ENCODE measurements around the gene PTPN1.

Gene PTPN1

DNA sequence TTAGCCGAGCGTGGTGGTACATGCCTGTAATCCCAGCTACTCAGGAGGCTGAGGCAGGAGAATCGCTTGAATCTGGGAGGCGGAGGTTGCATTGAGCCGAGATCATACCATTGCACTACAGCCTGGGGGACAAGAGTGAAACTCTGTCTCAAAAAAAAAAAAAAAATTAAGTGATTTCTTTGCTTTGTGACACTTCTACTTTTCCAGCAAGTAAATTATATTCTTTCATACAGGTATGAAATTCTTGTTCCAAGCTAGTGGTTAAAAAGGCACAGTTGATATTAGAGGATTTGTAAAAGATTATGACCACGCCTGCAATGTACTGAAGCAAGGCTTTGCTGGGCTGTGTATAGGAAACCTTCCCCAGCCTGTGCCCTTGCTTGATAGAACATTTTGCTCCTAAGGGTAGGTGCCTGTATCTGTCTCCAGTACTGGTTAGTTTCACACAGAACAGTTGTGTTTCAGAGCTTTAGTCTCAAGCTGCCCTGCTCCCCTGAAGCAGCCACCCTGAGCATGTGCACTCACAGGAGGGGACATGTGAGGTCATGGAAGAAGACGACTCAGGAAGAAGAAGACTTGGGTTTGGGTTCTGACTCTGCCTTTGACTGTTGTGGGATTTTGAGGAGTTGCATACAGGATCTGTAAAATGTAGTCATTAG lies 10.2 kb downstream of the PTPN1 start:
- no peak overlapping the region for H3K4me3 ChIP-seq
- peak overlapping the region in 5 of 11 experiments; percentile 16 to 52 (median 34); a peak in 4 of 22 replicates for H3K9ac ChIP-seq
- peak overlapping the region; percentile 57 to 97 (median 83) for H3K4me2 ChIP-seq
- peaks cover 3 to 30% (median 16%) of the 10 kb centered on the region in 11 experiments; a peak in 9 of 22 replicates for H3K36me3 ChIP-seq
- H3K4me1 ChIP-seq: peaks cover 71 to 100% (median 87%) of the 10 kb centered on the region in 10 experiments
- no peaks in the 10 kb centered on the region for H3K27me3 ChIP-seq
- H3K27ac ChIP-seq: peak overlapping the region; percentile 8 to 92 (median 63); a peak in 15 of 22 replicates
- H4K20me1 ChIP-seq: peaks cover 0 to 99% (median 87%) of the 10 kb centered on the region in 11 experiments; a peak in 17 of 22 replicates
- no peak for TF ChIP-seq Cebpa-rat (IDR thresholded peaks at IDR 0.05)
- no peaks in the 10 kb centered on the region for H3K9me3 ChIP-seq (replicated peaks in 1 of 11)

DNA sequence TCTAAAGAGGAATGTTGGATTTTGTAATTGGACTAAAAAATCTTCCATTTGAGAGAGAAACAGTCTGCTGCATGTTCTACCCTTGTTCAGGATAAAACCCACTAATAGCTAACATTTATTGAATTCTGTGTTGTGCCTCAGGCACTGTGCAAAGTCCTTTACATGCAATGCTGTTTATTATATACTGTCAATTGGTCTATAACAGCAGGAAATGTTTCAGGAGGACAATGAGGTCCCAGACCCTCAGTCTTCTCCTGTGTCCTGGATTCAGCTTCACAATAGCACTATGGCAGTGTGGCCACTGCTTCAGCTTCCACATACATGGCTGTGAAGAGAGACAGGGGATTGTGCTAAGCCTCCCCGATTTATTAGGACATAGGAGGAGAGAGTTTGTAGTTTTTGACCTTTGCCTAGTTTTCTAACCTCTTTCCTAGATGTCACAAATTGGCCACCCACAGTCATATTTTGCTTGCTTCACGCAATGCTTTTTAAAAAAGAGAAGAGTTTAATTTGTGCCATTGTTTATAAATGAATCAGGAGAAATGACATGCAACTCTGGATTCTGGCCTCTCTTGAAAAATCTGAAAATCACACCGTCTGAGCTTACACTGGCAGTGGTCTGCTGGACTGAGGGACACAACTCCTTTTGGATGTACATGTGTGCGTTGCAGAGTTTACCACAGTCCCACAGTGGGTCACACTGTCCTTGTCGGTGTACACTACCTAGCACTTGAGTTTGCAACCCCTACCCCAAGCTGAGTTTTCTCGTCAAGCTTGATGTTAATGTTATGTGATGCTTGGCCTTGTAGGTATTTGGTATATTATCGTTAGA lies 11.3 kb downstream of the PTPN1 start:
- no peaks in the 10 kb centered on the region for H3K27me3 ChIP-seq
- H3K9me3 ChIP-seq (replicated peaks in 1 of 11): no peaks in the 10 kb centered on the region
- no peak overlapping the region for H3K9ac ChIP-seq
- no peak for TF ChIP-seq Cebpa-rat (IDR thresholded peaks at IDR 0.05)
- no peak overlapping the region for H3K4me3 ChIP-seq
- H3K4me1 ChIP-seq: peaks cover 71 to 100% (median 87%) of the 10 kb centered on the region in 10 experiments
- peaks cover 3 to 34% (median 13%) of the 10 kb centered on the region in 11 experiments; a peak in 9 of 22 replicates for H3K36me3 ChIP-seq
- H4K20me1 ChIP-seq: peaks cover 9 to 99% (median 87%) of the 10 kb centered on the region in 11 experiments
- H3K4me2 ChIP-seq: peak overlapping the region in 7 of 11 experiments; percentile 3 to 97 (median 44); a peak in 12 of 22 replicates
- H3K27ac ChIP-seq: no peak overlapping the region

DNA sequence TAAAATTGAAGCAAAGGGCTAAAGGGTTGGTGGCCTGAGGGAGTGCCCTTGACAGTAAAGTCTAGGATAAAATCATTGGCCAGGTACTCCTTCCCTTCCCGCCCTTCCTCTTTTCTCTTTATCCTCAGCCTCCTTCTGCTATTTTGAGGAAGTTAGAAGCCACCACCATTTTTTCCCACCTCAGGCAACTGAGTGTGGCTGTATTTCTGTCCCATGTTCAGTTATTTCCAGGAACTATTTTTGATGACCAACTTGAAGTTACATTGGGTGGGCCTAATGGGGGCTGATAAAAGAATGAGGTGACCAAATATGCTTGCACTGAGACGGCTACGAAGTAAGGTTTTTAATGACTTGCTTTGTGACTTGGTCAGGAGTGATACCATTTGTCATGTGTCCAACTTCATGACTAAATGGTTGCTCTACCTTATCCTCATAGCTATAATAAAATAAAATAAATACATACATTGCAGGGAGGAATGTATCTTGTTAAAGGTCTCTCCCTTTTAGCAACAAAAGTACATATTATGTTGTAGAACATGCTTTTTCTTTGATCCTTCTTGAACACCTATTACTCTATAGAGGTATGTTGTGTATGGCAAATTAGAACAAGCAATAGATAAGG lies 12.0 kb downstream of the PTPN1 start:
- no peak overlapping the region for H3K9ac ChIP-seq
- H3K36me3 ChIP-seq: peaks cover 3 to 41% (median 19%) of the 10 kb centered on the region in 11 experiments; a peak in 16 of 22 replicates
- no peaks in the 10 kb centered on the region for H3K27me3 ChIP-seq
- H3K4me1 ChIP-seq: peaks cover 69 to 100% (median 87%) of the 10 kb centered on the region in 10 experiments
- peak overlapping the region in 7 of 11 experiments; percentile 3 to 97 (median 44); a peak in 11 of 22 replicates for H3K4me2 ChIP-seq
- no peak overlapping the region for H3K27ac ChIP-seq
- TF ChIP-seq Cebpa-rat (IDR thresholded peaks at IDR 0.05): no peak
- H3K9me3 ChIP-seq (replicated peaks in 1 of 11): no peaks in the 10 kb centered on the region
- H3K4me3 ChIP-seq: no peak overlapping the region
- H4K20me1 ChIP-seq: peaks cover 16 to 99% (median 88%) of the 10 kb centered on the region in 11 experiments

DNA sequence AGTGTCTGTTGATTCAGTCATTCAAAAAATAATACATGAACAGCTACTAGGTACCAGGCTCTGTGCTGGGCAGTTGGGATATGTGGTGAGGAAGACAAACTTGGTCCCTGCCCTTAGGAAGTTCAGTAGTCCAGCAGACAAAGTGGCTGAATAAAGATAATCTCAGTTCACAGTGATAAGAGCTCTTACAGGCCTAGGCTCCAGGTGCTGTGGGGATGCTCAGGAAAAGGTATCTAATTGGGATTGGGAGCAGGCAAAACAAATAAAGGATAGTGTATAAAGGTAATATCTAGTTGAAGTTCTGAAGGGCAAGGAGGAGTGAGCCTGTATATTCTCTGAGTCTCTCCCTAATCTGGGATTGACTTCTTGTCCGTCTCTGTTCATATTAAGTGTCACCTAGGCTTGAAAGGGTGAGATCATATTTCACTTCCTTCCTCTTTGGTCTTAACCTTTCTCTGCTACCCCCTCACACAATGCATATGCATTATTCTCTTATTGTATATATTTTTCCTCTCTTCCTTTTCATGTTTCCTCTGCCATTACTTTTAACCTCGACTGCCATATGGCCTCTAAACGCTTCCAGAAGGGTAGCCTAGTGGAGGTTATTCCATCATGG lies 13.5 kb downstream of the PTPN1 start:
- Histone ChIP-seq H3K4me2 (peak overlapping the region; percentile 26 to 74 (median 53)), H3K27me3 (no peaks in the 10 kb centered on the region), H3K4me3 (no peak overlapping the region), H3K9ac (no peak overlapping the region), H4K20me1 (peaks cover 20 to 99% (median 89%) of the 10 kb centered on the region in 11 experiments), H3K36me3 (peaks cover 3 to 54% (median 23%) of the 10 kb centered on the region in 11 experiments; a peak in 18 of 22 replicates), H3K27ac (no peak overlapping the region), H3K4me1 (peaks cover 54 to 100% (median 74%) of the 10 kb centered on the region in 10 experiments), H3K9me3 (replicated peaks in 1 of 11) (no peaks in the 10 kb centered on the region)
- no peak for TF ChIP-seq Cebpa-rat (IDR thresholded peaks at IDR 0.05)

DNA sequence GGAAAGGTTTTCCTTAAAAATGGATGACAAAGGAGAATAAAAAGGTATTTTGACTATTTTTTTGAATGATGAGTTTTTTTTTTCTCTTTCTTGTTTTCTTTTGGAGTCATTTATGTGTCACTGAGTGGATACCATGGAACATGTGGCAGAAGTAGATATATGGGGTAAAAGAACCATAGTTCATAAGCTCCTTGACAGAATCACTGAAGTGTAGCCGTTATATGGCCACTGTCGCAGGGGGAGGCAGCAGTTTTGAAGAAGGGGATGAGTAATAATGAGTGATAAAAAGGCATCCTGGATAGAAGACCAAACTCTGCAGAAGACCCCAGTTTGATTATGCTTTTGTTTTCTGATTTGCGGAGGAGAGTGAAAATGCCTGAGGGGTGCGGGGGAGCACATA lies 15.5 kb downstream of the PTPN1 start:
- H3K9me3 ChIP-seq (replicated peaks in 1 of 11): no peaks in the 10 kb centered on the region
- H3K4me1 ChIP-seq: peaks cover 40 to 89% (median 58%) of the 10 kb centered on the region in 10 experiments
- no peak overlapping the region for H3K27ac ChIP-seq
- peaks cover 3 to 64% (median 26%) of the 10 kb centered on the region in 11 experiments; a peak in 19 of 22 replicates for H3K36me3 ChIP-seq
- no peak for TF ChIP-seq Cebpa-rat (IDR thresholded peaks at IDR 0.05)
- peaks cover 34 to 100% (median 92%) of the 10 kb centered on the region in 11 experiments for H4K20me1 ChIP-seq
- no peak overlapping the region for H3K4me3 ChIP-seq
- H3K4me2 ChIP-seq: peak overlapping the region; percentile 13 to 72 (median 52); a peak in 19 of 22 replicates
- no peaks in the 10 kb centered on the region for H3K27me3 ChIP-seq
- H3K9ac ChIP-seq: no peak overlapping the region

DNA sequence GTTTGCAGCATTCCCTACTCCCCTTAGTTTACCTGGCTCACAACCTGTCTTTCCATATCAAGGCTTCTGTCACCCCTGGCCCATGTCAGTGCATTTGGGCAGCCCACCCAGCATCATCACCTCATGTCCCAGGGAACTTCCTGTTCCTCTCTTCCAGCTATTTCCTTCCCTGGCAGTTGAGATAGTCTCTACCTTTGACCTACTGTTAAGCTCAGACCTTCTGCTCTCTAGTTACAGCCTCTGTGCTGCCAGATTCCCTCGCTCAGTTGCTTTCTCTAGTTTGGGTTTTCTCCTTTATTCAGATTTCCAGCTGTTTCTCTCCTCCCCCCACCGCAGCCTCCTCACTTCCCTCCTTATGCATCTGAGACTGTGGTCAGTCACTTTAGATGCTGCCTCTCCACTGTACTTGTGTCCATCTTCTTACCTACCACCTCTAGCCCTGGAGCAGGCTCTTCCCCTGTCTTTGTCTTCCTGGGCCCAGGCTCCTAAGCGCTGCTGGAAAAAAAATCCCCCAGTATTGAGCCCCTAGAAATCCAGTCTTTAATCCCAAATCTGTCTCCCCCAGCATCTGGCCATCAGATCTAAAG lies 16.3 kb downstream of the PTPN1 start:
- Histone ChIP-seq H3K36me3 (peaks cover 3 to 62% (median 26%) of the 10 kb centered on the region in 11 experiments; a peak in 19 of 22 replicates), H3K4me2 (peak overlapping the region; percentile 13 to 72 (median 52); a peak in 21 of 22 replicates), H3K27ac (no peak overlapping the region), H3K4me1 (peaks cover 38 to 86% (median 55%) of the 10 kb centered on the region in 10 experiments), H3K4me3 (no peak overlapping the region), H3K9me3 (replicated peaks in 1 of 11) (no peaks in the 10 kb centered on the region), H4K20me1 (peaks cover 36 to 100% (median 92%) of the 10 kb centered on the region in 11 experiments), H3K27me3 (no peaks in the 10 kb centered on the region), H3K9ac (no peak overlapping the region; a peak in 1 of 22 replicates)
- no peak for TF ChIP-seq Cebpa-rat (IDR thresholded peaks at IDR 0.05)

DNA sequence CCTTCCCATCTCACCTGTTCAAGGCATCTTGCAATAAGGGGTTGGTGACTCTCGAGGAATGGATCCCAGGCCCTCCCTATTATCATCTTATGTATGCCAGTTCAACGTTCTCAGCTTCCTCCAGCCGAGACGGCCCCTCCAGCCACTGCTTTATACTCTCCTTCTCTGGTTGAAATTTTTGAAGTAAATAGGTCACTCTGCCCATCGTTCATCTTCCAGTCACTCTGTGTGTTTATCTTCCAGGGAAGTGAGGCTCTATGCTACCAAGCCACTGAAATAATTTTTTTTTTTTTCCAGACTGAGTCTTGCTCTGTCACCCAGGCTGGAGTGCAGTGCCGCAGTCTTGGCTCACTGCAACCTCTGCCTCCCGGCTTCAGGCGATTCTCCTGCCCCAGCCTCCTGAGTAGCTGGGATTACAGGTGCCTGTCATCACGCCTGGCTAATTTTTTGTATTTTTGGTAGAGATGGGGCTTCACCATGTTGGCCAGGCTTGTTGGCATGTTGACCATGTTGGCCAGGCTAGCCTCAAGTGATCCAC lies 17.0 kb downstream of the PTPN1 start:
- no peak for TF ChIP-seq Cebpa-rat (IDR thresholded peaks at IDR 0.05)
- Histone ChIP-seq H3K27me3 (no peaks in the 10 kb centered on the region), H3K9ac (no peak overlapping the region), H3K36me3 (peaks cover 3 to 56% (median 26%) of the 10 kb centered on the region in 11 experiments; a peak in 19 of 22 replicates), H3K4me3 (no peak overlapping the region), H3K4me2 (peak overlapping the region in 5 of 11 experiments; percentile 57 to 72 (median 63); a peak in 7 of 22 replicates), H4K20me1 (peaks cover 43 to 100% (median 93%) of the 10 kb centered on the region in 11 experiments), H3K27ac (no peak overlapping the region), H3K4me1 (peaks cover 45 to 86% (median 56%) of the 10 kb centered on the region in 10 experiments), H3K9me3 (replicated peaks in 1 of 11) (no peaks in the 10 kb centered on the region)

DNA sequence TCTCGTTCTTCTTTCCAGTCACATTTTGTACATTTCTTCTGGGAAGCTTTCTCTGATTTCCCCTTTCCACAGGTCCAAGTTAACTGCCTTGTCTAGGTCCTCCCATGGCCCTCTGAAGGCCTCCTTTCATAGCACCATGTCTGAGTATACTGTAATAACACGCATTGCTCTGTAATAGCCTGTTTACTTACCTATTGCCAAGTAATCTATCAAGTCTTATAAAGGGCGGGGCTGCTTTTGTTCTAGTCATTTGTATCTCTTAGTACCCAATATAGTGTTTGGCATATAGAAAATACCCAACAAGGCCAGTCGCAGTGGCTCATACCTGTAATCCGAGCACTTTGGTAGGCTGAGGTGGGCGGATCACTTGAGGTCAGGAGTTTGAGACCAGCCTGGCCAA lies 17.9 kb downstream of the PTPN1 start:
- H3K36me3 ChIP-seq: peaks cover 1 to 54% (median 23%) of the 10 kb centered on the region in 11 experiments; a peak in 19 of 22 replicates
- no peaks in the 10 kb centered on the region for H3K27me3 ChIP-seq
- H3K4me2 ChIP-seq: peak overlapping the region in 2 of 11 experiments; percentile 57 to 72; a peak in 4 of 22 replicates
- no peak overlapping the region for H3K27ac ChIP-seq
- peaks cover 50 to 100% (median 98%) of the 10 kb centered on the region in 11 experiments for H4K20me1 ChIP-seq
- no peak for TF ChIP-seq Cebpa-rat (IDR thresholded peaks at IDR 0.05)
- H3K9ac ChIP-seq: no peak overlapping the region
- peaks cover 45 to 84% (median 54%) of the 10 kb centered on the region in 10 experiments for H3K4me1 ChIP-seq
- H3K9me3 ChIP-seq (replicated peaks in 1 of 11): no peaks in the 10 kb centered on the region
- no peak overlapping the region for H3K4me3 ChIP-seq

All from BLaER1 treated with 17β-estradiol and CSF1 and Interleukin-3, amounts not matched to agents 10 nM and 100 nM (cell line).